Fibroblast of the conjunctiva (primary cell): ENCODE data around the gene RNF113B.

Source experiments
- DNase-seq: peaks from one replicate; pipeline ENCODE4 v3.0.0-alpha.2; 2010; ENCODE audit warnings: low read depth

The RNF113B gene

GRCh38 chr13:98173431-98174152 is 3.5 kb downstream of the RNF113B start:
- DNase-seq = peak; percentile 34

GRCh38 chr13:98172590-98173422 is 4.3 kb downstream of the RNF113B start:
- no peak for DNase-seq

DNA sequence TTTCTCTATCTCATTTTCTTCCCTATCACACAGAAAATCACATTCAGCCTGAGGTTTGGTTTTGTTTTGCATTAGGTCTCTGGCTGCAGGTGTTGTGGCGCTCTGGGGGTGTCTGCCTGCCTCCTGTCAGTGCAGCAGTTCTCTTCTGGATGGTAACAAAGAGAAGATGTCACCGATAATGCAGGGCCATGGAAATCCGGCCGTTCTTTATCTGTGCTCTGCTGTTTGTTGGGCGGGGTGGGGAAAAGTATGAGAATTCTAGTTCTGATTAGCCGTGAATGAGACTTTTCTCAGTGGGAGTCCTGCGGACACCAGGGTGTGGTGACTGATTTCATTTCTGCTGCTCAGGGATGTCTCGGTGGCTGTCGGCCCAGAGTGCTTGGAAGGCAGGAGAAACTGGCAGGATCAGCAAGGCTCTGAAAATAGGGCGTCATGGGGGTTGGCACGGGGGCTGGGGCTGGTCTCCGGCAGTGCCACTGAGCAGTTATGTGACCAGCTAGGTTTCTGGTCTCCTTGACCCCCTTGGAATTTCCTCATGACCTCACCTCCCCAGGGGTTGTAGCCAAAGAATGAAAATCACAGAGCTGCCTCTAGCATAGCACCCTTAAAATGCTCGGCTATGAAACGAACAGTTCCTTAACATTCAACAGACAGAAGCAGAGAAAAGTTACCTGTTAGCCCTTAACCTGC is 5.0 kb downstream of the RNF113B start:
- no peak for DNase-seq

- no peak for DNase-seq
Measured at GRCh38 chr13:98169331-98169730, 7.7 kb downstream of the RNF113B start.

DNA sequence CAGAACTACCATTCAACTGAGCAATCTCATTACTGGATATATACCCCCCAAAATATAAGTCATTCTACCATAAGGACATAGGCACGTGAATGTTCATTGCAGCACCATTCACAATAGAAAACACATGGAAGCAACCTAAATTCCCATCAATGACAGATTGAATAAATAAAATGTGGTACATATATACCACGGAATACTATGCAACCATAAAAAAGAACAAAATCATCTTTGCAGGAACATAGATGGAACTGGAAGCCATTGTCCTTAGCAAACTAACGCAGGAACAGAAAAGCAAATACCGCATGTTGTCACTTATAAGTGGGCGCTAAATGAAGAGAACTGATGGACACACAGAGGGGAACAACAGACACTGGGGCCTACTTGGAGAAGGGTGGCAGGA is 14.1 kb downstream of the RNF113B start:
- no peak for DNase-seq

GRCh38 chr13:98158172-98158899 is 18.7 kb downstream of the RNF113B start:
- DNase-seq = no peak

GRCh38 chr13:98157609-98158008 is 19.5 kb downstream of the RNF113B start:
- DNase-seq = no peak

DNA sequence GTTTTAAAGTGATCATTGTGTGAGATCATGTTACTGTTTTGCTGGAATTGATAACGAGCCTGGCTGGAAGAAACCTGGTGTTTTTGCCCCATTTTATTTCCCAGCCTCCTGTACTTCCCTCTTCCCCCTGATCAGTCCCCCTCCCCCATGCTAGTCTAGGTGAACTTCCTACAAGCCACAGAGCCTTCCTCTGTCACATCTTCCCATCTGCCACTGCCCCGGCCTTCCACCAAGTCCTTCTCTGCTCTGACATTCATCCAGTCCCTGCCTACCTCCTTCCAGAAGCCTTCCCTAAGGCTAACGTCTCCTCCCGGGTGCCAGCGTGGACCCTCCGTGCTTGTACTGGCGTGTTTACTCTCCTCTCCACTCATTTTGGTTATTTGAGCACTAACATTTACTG is 19.9 kb downstream of the RNF113B start:
- DNase-seq = no peak

- DNase-seq = no peak
Measured at GRCh38 chr13:98156259-98156658, 20.8 kb downstream of the RNF113B start.

GRCh38 chr13:98155475-98156109 is 21.5 kb downstream of the RNF113B start:
- no peak for DNase-seq

- no peak for DNase-seq
Measured at GRCh38 chr13:98150832-98151479, 26.1 kb downstream of the RNF113B start.

DNA sequence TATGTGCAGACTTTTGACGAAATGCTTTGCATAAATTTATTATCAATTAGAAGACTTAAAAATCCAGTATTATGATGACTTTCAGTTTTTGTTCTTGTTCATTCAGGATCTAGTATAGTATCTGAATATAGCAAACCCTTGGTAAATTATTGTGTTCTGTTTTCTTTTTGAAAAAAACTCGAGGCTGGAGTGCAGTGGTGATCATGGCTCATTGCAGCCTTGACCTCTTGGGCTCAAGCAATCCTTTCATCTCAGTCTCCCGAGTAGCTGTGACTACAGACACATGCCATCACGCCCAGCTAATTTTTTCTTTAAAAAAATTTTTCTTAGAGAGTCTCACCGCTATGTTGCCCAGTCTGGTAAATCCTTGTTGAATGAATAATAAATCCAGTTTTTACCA is 29.5 kb downstream of the RNF113B start:
- no peak for DNase-seq

GRCh38 chr13:98144801-98145350 is 32.2 kb downstream of the RNF113B start:
- DNase-seq = peak; percentile 33

GRCh38 chr13:98144027-98144741 is 32.9 kb downstream of the RNF113B start:
- DNase-seq = no peak

DNA sequence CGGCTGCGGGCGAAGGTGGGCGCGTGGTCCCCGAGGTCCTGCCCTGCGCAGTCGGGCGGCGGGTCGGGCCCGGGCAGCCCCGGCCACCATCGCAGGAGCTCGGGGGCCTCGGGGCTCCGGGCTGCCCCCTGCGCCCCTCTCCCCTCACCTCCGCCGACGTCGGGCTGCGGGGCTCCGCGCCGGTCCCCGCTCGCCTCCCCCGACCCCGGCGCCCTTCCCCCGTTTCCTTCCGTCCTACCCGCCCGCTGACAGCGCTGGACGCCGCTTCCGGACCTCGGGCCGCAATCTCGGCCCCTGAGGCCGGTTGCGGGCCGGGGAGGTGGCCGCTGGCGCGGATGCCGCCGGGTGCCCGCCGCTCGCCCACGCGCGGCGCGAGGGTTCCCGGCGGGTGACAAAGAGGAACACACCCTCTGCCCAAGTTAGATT is 33.5 kb downstream of the RNF113B start:
- no peak for DNase-seq

DNA sequence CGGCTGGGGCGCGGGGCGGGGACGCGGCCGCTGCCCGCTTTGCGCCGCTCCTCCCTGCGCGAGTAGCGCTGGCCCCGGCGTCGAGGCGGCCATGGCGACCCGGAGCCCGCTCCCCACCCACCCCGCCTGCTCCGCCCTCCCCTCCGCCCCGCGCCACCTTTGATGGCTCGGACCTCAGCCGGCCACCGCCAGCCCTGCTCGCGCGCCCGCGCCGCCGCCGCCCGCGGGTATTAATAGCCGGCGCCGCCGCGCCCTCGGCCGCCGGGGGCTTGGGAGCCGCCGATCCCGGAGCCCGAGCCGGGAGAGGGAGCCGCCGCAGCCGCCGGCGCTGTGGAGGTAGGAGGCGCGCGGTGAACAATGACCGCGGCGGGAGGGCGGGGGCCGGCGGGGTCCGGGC is 33.9 kb downstream of the RNF113B start:
- no peak for DNase-seq

- peak; percentile 17 for DNase-seq
Measured at GRCh38 chr13:98142380-98143156, 34.5 kb downstream of the RNF113B start, which contains the start of gene FARP1. Gene FARP1 (plus strand): TSS chr13:98143094. CDS start chr13:98213243, 70,149 bp downstream.

GRCh38 chr13:98141509-98142379 is 35.3 kb downstream of the RNF113B start:
- no peak for DNase-seq
